HG03039 (cell line): ENCODE measurements around the gene RSPH1.
"Not testable (repeated sequence)": the region's sequence is repeated elsewhere in the genome, so short reads cannot be mapped to it uniquely, and the experiment has no call there.

ENCODE experiments used
- ATAC-seq: cut with Tn5 transposase; IDR thresholded peaks from one replicate; pipeline ENCODE4 v1.9.1; 2021; ENCODE audit warnings: mild to moderate bottlenecking, moderate library complexity; ENCODE audit not compliant: unreplicated experiment

RSPH1 gene

GRCh38 chr21:42489991-42490390 is 6.0 kb downstream of the RSPH1 start:
- ATAC-seq, result no peak

- ATAC-seq, result no peak
These were observed 6.9 kb downstream of the RSPH1 start for GRCh38 chr21:42489006-42489563.

- ATAC-seq, result no peak
These were observed 9.5 kb downstream of the RSPH1 start for GRCh38 chr21:42486531-42486930.

- no peak for ATAC-seq
These were observed 10.0 kb downstream of the RSPH1 start for GRCh38 chr21:42486072-42486471.

GRCh38 chr21:42484966-42485365 is 11.1 kb downstream of the RSPH1 start:
- ATAC-seq, result no peak

GRCh38 chr21:42481169-42481568 is 14.9 kb downstream of the RSPH1 start:
- ATAC-seq, result no peak

GRCh38 chr21:42480736-42481135 is 15.3 kb downstream of the RSPH1 start:
- ATAC-seq, result no peak

- no peak for ATAC-seq
These were observed 16.4 kb downstream of the RSPH1 start for GRCh38 chr21:42479582-42479981.

- ATAC-seq, result no peak
These were observed 17.5 kb downstream of the RSPH1 start for GRCh38 chr21:42478504-42478903.

- no peak for ATAC-seq
These were observed 19.4 kb downstream of the RSPH1 start for GRCh38 chr21:42476388-42477331.

GRCh38 chr21:42475526-42476387 is 20.3 kb downstream of the RSPH1 start:
- no peak for ATAC-seq

GRCh38 chr21:42475036-42475435 is 21.0 kb downstream of the RSPH1 start:
- no peak for ATAC-seq

- ATAC-seq, result peak; percentile 42
These were observed 21.8 kb downstream of the RSPH1 start for GRCh38 chr21:42474043-42474831.

- ATAC-seq, result no peak
These were observed 22.5 kb downstream of the RSPH1 start for GRCh38 chr21:42473498-42474042.

GRCh38 chr21:42472521-42472920 is 23.5 kb downstream of the RSPH1 start:
- ATAC-seq, result no peak

- no peak for ATAC-seq
These were observed 24.2 kb downstream of the RSPH1 start for GRCh38 chr21:42471716-42472330.

- ATAC-seq, result no peak
These were observed 24.8 kb downstream of the RSPH1 start for GRCh38 chr21:42471206-42471605.

- ATAC-seq, result not testable (repeated sequence)
These were observed 26.3 kb downstream of the RSPH1 start for GRCh38 chr21:42469726-42470125.

GRCh38 chr21:42469272-42469671 is 26.8 kb downstream of the RSPH1 start:
- ATAC-seq, result no peak
